Natural killer cell (primary cell): ENCODE measurements around the gene CAPN7. TPM values are rescaled to one million over a fixed set of nuclear protein-coding genes. Genes with fewer than 3 reads are reported as not detected.

Experiments
- ATAC-seq, 3 donors: fragments of 150-1000 bp in 2 of 3; fragments of 200-7000 bp in 1 of 3; cut with Tn5 transposase; 1 replicate in 1 of 3; 2 replicates in 2 of 3; pipeline ENCODE4 v1.10.0; 2021; ENCODE audit warnings: mild to moderate bottlenecking in 2 of 3, moderate library complexity in 2 of 3
- DNase-seq, 2 donors: peaks; one replicate each; pipeline versions ENCODE4 v3.0.0 to v3.0.0-alpha.2; 2013 to 2021; ENCODE audit warnings: mixed read lengths in 1 of 2
- H3K27ac ChIP-seq: one replicate; pipeline ENCODE4 v1.5.1; 2013; ENCODE audit warnings: mild to moderate bottlenecking, low read length
- H3K27me3 ChIP-seq: one replicate; pipeline ENCODE4 v1.6.1; 2013; ENCODE audit warnings: low read length; ENCODE audit not compliant: control insufficient read depth, insufficient read depth
- H3K36me3 ChIP-seq: one replicate; pipeline ENCODE4 v1.6.1; 2013; ENCODE audit warnings: low read length; ENCODE audit not compliant: control insufficient read depth, insufficient read depth
- H3K4me1 ChIP-seq: one replicate; pipeline ENCODE4 v1.6.1; 2013; ENCODE audit warnings: low read length; ENCODE audit not compliant: control insufficient read depth, insufficient read depth
- H3K4me3 ChIP-seq: one replicate; pipeline ENCODE4 v1.5.1; 2013; ENCODE audit warnings: low read length
- H3K9me3 ChIP-seq: one replicate; pipeline ENCODE4 v1.6.1; 2013; ENCODE audit warnings: low read length; ENCODE audit not compliant: control insufficient read depth, insufficient read depth
- H3K27ac Mint-ChIP-seq, 2 donors: one replicate each; pipeline ENCODE4 v1.8.0; 2022; ENCODE audit warnings: mild to moderate bottlenecking in 2 of 2, mixed read lengths in 2 of 2, moderate library complexity in 1 of 2
- H3K27me3 Mint-ChIP-seq, 2 donors: one replicate each; pipeline ENCODE4 v1.8.0; 2022; ENCODE audit warnings: low read depth in 2 of 2, mixed read lengths in 2 of 2
- H3K36me3 Mint-ChIP-seq: one replicate; pipeline ENCODE4 v1.8.0; 2022; ENCODE audit warnings: mixed read lengths
- H3K4me1 Mint-ChIP-seq, 2 donors: one replicate each; pipeline ENCODE4 v1.8.0; 2022; ENCODE audit warnings: mixed read lengths in 2 of 2
- H3K4me3 Mint-ChIP-seq: one replicate; pipeline ENCODE4 v1.8.0; 2022; ENCODE audit warnings: mild to moderate bottlenecking, moderate library complexity, mixed read lengths
- H3K9me3 Mint-ChIP-seq, 2 donors: one replicate each; pipeline ENCODE4 v1.8.0; 2022; ENCODE audit warnings: mixed read lengths in 2 of 2
- WGBS: methylation state at CpG from one replicate; pipeline ENCODE4 v1.1.7; 2013; ENCODE audit warnings: missing lambda C conversion rate; ENCODE audit not compliant: insufficient coverage; 5-methylcytosine and 5-hydroxymethylcytosine counted together
- intact Hi-C: fragments of 100-400 bp; cut with micrococcal nuclease; formaldehyde crosslinking; loops from one replicate; pipeline ENCODE4 v1.14.2; 2022
- total RNA-seq, 4 donors: library from RNA; stranded (reverse); fragments of 120-200 nt in 1 of 4; gene quantifications; one replicate each; pipeline versions ENCODE4 v1.2.3 to v1.2.4, GENCODE V29; 2013 to 2022
- TF ChIP-seq, protein P1 (sequence below): fragments of 200-600 bp; IDR thresholded peaks from one replicate; pipeline ENCODE4 v1.8.0; 2022; ENCODE audit warnings: antibody characterized with exemption

The CAPN7 gene
- total RNA-seq, 3 donors from 2014 or later (not counting 1 experiment from before 2014, with no cell fraction given) = 35.3 to 59.9 (median 52.8) TPM

DNA sequence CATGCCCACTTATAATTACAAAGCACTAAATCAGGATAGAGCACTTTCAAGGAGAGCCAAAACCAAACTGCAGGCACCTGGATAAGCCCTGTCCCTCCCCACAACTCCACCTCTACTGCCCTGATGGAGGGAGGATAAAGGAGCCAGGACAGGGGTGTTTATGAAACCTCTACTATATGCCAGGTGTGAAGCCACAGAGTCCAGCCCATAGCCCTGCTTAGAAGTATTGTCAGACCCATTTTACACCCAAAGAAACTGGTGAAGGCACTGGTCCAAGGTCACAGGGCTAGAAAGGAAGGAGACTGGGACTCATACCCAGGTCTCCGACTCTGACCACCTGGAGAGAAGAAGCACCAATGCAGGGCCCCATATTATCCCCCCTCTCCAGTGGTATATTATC, 77.7 kb downstream of the CAPN7 start:
- peak overlapping the region; percentile 21 for H3K27ac ChIP-seq

DNA sequence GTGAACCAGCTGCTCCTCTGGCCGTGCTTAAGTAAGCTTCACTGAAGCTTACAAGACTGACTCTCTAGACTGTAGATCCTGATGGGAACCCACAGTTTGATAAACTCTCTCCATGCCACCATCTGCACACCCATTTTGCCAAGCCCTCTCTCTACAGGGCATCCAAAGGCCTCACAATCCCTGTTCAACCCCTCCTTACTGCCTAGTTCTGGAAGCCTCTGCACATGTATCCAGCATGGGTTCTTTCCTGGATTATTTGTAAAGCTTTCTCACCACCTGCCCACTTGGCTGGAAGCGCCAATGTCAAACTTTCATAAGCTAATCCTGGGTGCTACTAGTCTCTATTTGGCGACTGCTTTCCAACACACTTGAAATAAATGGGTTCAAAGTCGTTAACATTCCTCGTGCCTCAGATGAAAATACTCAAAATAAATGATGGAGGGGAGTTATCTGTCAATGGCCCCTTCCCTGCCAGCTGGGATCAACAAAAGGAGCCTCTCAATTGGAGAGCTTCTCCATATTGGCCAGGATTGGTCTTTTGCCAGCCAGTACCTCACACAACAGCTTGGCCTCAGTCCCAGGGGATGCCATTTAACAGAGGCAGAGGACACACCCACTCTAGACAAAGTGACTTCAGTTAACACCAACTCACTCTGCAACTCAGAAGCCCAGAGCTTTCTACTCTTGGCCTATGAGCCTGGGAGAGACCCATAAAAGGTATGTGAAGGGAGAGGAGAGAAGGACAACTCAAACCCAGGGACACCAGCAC, 78.3 kb downstream of the CAPN7 start:
- Histone ChIP-seq H3K27ac (peak overlapping the region; percentile 21), H3K36me3 (peaks cover 29% of the 10 kb centered on the region), H3K4me3 (no peak overlapping the region), H3K9me3 (no peaks in the 10 kb centered on the region), H3K4me1 (peaks cover 76% of the 10 kb centered on the region), H3K27me3 (no peaks in the 10 kb centered on the region)
- intact Hi-C loops = no loop called here
- H3K27me3 Mint-ChIP-seq = no peaks in the 10 kb centered on the region
- peaks cover 97 to 99% of the 10 kb centered on the region in 2 donors for H3K4me1 Mint-ChIP-seq
- WGBS = 88% methylated on average over 4 of the region's 5 CpGs
- peak overlapping the region; percentile 69 for H3K4me3 Mint-ChIP-seq
- peak overlapping the region; percentile 61 to 79 for H3K27ac Mint-ChIP-seq
- ATAC-seq = peak in 1 of 3 donors; percentile 7
- DNase-seq = no peak
- no peaks in the 10 kb centered on the region for H3K9me3 Mint-ChIP-seq
- TF ChIP-seq, protein P1, sequence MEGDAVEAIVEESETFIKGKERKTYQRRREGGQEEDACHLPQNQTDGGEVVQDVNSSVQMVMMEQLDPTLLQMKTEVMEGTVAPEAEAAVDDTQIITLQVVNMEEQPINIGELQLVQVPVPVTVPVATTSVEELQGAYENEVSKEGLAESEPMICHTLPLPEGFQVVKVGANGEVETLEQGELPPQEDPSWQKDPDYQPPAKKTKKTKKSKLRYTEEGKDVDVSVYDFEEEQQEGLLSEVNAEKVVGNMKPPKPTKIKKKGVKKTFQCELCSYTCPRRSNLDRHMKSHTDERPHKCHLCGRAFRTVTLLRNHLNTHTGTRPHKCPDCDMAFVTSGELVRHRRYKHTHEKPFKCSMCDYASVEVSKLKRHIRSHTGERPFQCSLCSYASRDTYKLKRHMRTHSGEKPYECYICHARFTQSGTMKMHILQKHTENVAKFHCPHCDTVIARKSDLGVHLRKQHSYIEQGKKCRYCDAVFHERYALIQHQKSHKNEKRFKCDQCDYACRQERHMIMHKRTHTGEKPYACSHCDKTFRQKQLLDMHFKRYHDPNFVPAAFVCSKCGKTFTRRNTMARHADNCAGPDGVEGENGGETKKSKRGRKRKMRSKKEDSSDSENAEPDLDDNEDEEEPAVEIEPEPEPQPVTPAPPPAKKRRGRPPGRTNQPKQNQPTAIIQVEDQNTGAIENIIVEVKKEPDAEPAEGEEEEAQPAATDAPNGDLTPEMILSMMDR = no peak
- H3K36me3 Mint-ChIP-seq = no peaks in the 10 kb centered on the region

More for the DNA sequence above, 77.7 kb downstream of the CAPN7 start:
- H3K9me3 ChIP-seq = no peaks in the 10 kb centered on the region
- intact Hi-C loops = no loop called here
- H3K27me3 ChIP-seq = no peaks in the 10 kb centered on the region
- H3K4me3 ChIP-seq = no peak overlapping the region
- no peaks in the 10 kb centered on the region for H3K9me3 Mint-ChIP-seq
- H3K36me3 ChIP-seq = peaks cover 29% of the 10 kb centered on the region
- peaks cover 97 to 99% of the 10 kb centered on the region in 2 donors for H3K4me1 Mint-ChIP-seq
- WGBS = no CpG with 5 or more reads among the region's 1 CpG
- peak overlapping the region; percentile 69 for H3K4me3 Mint-ChIP-seq
- DNase-seq (no peak), ATAC-seq (peak in 2 of 3 donors; percentile 41 to 58)
- H3K27me3 Mint-ChIP-seq = no peaks in the 10 kb centered on the region
- peak overlapping the region; percentile 61 to 79 for H3K27ac Mint-ChIP-seq
- no peaks in the 10 kb centered on the region for H3K36me3 Mint-ChIP-seq
- TF ChIP-seq, protein P1 = no peak
- peaks cover 71% of the 10 kb centered on the region for H3K4me1 ChIP-seq

DNA sequence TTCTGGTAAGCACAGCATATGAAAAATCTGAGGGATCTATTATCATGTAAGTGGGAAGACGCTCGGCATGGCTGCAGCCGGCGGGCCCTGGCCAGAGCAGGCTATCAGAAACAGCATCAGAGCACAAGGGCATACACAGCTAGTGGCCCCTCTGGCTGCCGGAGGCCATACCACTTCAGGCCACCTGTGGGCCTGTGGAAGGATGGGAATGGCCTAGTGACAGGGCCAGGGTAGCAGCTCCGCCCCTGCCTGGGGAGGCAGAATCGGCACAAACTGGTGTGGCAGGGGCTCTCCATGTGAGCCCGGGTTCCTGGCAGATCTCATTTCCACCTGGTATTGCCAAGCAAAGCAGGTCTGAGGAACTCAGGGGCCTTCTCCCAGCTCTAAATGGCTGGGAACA, 80.0 kb downstream of the CAPN7 start:
- H3K4me3 ChIP-seq = no peak overlapping the region
- H3K27ac Mint-ChIP-seq = peak overlapping the region; percentile 87 to 97
- no peaks in the 10 kb centered on the region for H3K9me3 ChIP-seq
- no peaks in the 10 kb centered on the region for H3K9me3 Mint-ChIP-seq
- no peaks in the 10 kb centered on the region for H3K27me3 Mint-ChIP-seq
- peaks cover 29% of the 10 kb centered on the region for H3K36me3 ChIP-seq
- peaks cover 94 to 97% of the 10 kb centered on the region in 2 donors for H3K4me1 Mint-ChIP-seq
- DNase-seq = no peak
- WGBS = 95% methylated on average over 8 of the region's 8 CpGs
- no peak for ATAC-seq
- H3K4me3 Mint-ChIP-seq = no peak overlapping the region
- intact Hi-C loops = no loop called here
- H3K36me3 Mint-ChIP-seq = no peaks in the 10 kb centered on the region
- TF ChIP-seq, protein P1 = no peak
- H3K27ac ChIP-seq = no peak overlapping the region
- peaks cover 78% of the 10 kb centered on the region for H3K4me1 ChIP-seq
- H3K27me3 ChIP-seq = no peaks in the 10 kb centered on the region
